HG03558 (cell line): ENCODE results near the gene CAPN1.
"Not testable (repeated sequence)": the region's sequence is repeated elsewhere in the genome, so short reads cannot be mapped to it uniquely, and the experiment has no call there.

Experiments
- ATAC-seq: cut with Tn5 transposase; IDR thresholded peaks from one replicate; pipeline ENCODE4 v1.9.1; 2021; ENCODE audit warnings: moderate number of reproducible peaks; ENCODE audit not compliant: unreplicated experiment; ENCODE audit errors: extremely low read depth

Gene CAPN1

GRCh38 chr11:65248184-65248710 is 66.5 kb downstream of the CAPN1 start:
- not testable (repeated sequence) for ATAC-seq

GRCh38 chr11:65251476-65251875 is 69.7 kb downstream of the CAPN1 start:
- ATAC-seq: no peak

GRCh38 chr11:65254724-65255123 is 73.0 kb downstream of the CAPN1 start:
- no peak for ATAC-seq

GRCh38 chr11:65258988-65259387 is 77.3 kb downstream of the CAPN1 start:
- no peak for ATAC-seq

GRCh38 chr11:65260302-65260701 is 78.6 kb downstream of the CAPN1 start:
- no peak for ATAC-seq

- ATAC-seq: no peak
These were observed 79.2 kb downstream of the CAPN1 start for GRCh38 chr11:65260756-65261590.
